Measurements from ENCODE around the gene ERC1.

The ERC1 gene

DNA sequence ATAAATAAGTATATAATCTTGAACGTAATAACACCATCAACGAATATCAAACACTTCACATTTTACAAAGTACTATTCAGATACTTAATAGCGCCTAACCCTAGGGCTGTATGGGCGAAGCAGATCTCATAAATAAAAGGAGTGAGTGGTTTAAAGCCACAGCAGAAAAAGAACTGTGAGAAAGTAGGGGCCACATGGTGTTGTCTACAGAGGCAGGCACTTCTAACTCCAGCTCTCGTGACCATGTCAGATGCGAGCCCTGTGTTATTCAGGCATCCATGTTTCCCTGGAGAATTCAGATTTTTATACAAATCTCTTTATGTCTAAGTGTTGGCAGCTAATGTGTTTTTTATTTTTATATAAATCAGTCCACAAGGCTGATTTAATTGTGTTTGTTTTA lies 391.1 kb downstream of the ERC1 start:
- DNase-seq (ENCODE audit: low read depth in 3 of 3): no peak

DNA sequence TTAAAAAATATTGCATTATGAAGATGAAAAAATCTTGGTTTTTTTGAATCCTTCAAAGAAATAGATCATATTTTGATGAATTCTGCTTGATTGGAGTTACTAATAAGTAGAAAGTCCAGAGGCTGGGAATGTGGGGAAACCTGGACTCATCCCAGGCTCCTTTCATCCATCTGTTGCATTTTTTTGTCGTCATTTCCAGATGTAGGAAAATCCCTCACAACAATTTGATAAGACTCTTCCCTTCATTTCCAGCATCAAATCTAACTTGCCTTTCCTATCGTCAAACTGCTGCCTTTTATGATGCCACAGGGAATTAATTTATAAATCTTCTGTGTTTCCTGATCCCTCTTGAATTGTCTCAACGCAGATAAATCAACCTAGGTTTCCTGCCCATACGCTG lies 391.8 kb downstream of the ERC1 start:
- DNase-seq (ENCODE audit: low read depth in 3 of 3): no peak

DNA sequence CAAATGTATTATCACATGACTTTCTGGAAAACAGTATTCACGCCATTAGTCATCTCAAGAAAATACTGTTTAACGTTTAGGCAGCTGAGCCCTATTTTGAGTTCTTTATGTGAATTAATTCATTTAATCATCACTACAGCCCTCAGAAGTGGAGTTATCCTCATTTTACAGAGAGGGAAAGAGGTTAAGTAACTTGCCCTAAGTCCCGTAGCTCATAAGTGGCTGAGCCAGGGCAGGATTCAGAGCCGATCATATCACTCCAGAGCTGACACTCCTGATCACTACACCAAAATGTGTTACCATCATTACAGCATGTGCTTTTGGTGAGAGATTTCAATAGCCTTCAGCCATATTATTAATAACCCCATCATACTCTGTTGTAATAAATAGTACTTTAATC lies 392.7 kb downstream of the ERC1 start:
- DNase-seq (ENCODE audit: low read depth in 3 of 3): no peak

DNA sequence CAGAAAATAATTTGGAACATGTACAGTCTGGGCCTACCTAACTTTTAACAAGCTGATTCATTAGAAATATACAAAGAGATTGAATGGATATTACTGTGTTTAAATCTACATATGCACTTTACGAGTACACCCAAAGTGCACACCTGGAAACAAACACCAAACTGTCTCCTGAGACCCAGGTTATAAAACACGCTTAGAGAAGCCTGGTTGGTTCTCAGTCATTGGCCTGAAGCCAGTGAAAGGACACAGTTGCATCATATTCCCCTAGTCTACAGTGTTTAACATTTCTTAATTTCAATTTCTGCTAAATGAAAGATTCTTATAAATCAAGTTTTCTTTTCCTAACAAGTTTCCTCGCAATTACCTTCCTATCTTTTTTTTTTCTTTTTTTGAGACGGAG lies 393.9 kb downstream of the ERC1 start:
- no peak for DNase-seq (ENCODE audit: low read depth in 3 of 3)

DNA sequence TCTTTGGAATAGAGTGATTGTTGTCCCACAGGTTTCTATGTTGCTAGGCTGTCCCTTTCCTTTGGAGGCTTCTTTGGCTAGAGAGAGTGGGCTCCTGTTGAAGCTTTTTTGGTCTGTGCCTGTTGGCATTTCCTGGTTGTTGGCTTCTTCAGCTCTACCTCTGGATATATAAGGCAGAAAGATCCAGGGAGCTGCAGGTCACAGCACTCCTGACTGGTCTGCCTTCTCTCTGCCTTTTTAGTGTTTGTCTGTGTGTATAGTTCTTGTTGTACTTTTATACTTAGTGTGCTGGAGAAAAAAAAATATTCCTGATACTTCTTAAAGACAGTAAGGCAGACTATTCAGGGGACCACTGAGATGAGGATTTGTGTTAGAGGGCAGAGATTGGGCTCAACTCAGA lies 400.7 kb downstream of the ERC1 start:
- DNase-seq (ENCODE audit: low read depth in 3 of 3): no peak

DNA sequence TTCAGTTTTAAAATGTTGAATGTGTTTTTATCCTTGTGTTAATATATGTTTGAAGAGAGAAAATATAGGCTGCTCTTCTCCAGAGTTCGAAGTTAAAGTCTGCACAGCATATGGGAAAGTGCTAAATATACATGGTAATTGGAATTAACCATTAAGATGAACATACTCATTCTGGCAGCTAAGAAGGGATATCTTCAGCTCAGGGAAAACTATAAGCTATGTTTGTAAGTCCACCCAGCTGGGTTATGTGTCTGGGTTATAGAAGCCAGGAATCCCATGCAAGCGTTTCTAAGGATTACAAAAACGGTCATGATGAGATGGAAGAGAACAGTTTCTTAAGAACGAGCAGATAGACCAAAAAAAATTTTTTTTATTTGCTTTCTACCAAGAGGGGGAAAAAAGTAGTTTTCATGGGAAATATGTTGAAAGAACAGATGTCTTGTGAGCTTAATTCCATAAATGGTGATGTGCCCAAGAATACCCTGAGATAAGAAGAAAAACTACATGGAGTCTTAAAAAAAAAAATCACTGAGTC lies 404.5 kb downstream of the ERC1 start:
- DNase-seq (ENCODE audit: low read depth in 3 of 3): no peak

DNA sequence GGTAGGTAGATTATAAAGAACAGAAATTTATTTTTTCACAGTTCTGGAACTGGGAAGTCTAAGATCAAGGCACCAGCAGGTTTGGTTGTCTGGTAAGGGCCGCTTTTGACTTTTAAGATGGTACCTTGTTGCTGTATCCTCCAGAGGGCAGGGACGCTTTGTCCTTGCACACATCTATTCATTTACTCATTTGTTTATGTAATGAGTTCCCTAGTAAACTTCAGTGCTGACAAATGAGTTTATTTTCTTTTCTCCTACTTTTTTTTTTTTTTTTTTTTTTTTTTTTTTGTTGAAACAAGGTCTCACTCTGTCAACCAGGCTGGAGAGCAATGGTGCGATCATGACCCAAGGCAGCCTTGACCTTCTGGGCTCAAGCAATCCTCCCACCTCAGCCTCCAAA lies 407.6 kb downstream of the ERC1 start:
- no peak for DNase-seq (ENCODE audit: low read depth in 3 of 3)

DNA sequence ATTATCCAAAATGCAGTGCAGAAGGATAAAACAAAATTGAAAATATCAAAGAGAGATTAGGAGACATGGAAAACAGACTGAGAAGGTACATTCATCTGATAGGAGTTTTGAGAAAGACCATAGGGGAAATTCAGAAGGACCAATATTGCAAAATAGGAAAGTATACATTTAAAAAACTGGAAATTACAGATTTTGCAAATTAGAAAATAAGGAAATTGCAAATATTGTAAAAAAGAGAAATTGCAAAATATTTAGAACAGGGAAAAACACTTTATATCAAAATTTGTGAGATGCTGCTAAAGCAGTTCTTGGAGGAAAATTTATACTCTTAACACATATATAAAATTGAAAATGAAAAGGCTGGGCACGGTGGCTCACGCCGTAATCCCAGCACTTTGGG lies 410.9 kb downstream of the ERC1 start:
- DNase-seq (ENCODE audit: low read depth in 3 of 3): no peak

DNA sequence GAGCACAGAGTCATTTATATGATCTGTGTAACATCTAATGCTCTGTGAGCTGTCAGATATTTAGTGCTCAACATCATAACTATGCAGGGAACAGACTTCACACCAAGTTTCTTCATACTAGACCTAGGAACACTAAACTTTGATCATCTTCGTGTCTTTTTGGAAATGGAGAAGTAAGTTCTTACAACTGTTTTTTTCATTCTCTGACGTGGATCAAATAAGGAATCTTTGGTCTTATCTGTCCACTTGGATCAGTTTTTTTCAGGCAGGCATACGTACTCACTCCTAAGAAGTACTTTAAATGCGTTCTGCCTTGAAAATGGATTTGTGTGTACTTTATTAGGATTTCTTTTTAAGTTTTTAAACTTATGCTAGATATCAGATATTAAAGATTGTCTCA lies 412.4 kb downstream of the ERC1 start:
- no peak for DNase-seq (ENCODE audit: low read depth in 3 of 3)

DNA sequence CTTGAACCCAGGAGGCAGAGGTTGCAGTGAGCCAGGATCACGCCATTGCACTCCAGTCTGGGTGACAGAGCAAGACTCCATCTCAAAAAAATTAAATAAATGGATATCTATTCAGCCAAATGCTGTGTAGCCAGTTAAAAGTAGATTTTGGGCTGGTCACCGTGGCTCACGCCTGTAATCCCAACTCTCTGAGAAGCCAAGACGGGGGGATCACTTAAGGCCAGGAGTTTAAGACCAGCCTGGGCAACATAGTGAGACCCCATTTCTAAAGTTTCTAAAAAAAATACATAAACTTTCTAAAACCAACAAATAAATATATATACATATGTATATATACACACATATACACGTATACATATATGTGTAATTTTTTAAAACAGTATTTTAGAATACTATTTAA lies 414.6 kb downstream of the ERC1 start:
- no peak for DNase-seq (ENCODE audit: low read depth in 3 of 3)

DNA sequence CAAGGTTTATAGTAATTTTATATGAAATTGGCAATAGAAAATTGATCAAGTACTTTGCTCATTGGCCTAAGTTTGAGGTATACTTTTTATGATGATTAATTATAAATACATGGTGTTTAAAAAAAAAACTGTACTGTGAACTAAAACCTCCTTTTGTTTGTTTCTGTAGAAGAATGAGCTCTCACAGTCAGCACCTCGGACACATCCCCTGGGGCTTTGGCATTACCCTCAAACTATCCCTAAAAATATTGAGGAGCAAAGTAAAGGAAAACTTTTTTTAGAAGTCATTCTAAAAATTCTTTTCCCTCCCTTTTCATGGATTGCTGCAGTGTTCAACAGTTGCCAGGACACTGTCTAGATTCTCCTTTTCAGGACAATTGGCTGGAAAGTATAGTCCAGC lies 419.8 kb downstream of the ERC1 start:
- no peak for DNase-seq (ENCODE audit: low read depth in 3 of 3)

DNA sequence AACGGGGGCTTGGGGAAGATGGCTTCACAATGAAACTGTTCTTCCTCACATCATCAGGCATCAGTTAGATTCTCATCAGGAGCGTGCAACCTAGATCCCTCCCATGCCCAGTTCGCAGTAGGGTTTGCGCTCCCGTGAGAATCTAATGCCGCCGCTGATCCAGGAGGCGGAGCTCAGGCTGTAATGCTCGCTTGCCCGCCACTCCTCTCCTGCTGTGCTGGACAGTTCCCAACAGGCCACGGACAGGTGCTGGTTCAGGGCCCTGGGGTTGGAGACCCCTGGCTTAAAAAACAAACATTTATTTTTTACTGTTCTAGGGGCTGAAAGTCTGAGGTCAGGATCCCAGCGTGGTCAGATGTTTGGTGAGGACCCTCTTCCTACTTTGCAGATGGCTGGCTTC lies 422.9 kb downstream of the ERC1 start:
- no peak for DNase-seq (ENCODE audit: low read depth in 3 of 3)

DNA sequence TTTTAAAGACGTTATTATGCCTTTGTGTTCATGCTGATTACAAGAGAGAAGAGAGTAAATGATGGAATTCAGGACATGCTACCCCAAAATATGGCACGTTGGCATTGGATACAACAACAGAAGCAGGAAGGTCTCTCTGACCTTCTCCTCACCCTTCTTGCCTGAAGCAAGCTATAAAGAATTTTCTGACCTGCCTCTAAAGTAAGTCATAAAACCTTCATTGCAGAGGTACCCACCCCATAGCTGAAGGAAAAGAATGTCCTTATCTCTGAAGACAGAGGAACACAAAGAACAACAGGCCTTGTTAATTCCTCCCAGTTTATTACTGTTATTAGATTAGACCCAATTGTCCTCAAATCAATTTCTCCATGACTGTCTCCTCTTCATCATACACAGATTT lies 427.1 kb downstream of the ERC1 start:
- DNase-seq (ENCODE audit: low read depth in 3 of 3): no peak

DNA sequence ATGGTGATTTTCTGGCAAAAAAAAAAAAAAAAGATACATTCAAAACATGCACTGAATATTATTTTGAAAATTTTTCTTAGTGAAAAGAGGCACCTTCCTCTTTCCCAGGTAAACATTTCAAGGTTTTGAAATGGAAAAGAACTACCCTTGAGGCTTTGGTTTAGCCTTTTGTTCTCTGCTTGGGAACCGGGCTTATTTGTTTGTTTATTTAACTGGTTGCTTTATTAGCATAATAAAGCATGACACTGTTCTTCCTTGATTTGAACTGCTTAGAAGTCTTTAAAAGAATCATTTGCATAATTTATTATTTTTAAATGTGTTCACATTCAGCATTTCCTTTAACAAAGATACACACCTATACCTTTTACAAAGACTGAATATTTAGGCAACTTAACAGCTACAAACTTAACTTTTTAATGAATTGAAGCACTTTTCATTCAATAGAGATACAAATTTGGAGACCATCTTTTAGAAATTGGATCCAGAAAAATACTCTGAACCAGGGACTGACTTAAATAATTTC lies 428.9 kb downstream of the ERC1 start:
- DNase-seq (ENCODE audit: low read depth in 3 of 3): no peak

DNA sequence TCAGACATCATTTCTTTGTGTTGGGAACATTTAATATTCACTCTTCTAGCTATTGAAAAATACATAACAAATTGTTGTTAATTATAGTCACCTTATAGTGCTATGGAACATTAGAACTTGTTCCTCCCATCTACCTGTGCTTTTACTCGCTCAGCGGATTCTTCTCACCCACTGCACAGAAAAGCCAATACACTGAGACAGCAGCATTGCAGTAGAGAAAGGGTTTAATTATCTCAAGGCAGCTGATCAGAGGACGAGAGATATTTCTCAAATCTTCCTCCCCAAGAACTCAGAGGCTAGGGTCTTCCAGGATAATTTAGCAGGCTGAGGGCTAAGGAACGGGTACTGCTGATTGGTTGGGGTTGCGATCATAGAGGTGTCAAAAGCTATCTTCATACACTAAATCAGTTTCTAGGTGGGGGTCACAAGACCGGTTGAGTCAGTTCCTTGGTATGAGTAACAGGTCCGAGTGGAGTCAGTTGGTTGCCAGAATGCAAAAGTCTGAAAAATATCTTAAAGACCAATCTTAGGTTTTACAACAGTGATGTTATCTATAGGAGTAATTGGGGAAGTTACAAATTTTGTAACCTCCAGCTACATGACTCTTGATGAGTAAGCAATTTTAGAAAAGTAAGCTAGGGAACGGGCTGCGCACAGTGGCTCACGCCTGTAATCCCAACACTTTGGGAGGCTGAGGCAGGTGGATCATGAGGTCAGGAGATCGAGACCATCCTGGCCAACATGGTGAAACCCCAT lies 430.2 kb downstream of the ERC1 start:
- no peak for DNase-seq (ENCODE audit: low read depth in 3 of 3)

DNA sequence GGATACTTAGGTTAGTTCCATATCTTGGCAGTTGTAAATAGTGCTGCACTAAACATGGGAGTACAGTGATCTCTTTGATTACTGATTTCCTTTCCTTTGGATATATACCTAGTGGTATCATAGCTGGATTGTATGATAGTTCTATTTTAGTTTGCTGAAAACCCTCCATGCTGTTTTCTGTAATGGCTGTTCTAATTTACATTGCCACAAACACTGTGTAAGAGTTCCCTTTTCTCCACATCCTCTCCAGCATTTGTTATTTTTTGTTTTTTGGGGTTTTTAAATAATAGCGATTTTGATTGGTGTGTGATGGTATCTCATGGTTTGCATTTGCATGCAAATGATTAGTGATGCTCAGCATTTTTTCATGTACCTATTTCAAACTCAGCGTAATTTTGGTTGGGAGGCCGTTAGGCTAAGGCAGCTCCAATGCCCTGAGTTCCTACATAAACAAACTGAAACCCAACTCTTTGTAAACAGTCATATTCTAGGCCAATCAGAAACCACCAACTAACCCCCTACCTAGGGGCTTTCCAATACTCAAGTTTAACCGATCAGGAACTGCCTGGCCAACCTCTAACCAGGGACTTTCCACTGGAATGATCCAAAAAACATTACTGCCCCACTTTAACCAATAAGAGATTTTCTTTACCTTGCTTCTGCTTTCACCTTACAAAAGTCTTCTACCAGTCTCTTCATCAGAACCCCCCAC lies 431.7 kb downstream of the ERC1 start:
- DNase-seq (ENCODE audit: low read depth in 3 of 3): no peak

DNA sequence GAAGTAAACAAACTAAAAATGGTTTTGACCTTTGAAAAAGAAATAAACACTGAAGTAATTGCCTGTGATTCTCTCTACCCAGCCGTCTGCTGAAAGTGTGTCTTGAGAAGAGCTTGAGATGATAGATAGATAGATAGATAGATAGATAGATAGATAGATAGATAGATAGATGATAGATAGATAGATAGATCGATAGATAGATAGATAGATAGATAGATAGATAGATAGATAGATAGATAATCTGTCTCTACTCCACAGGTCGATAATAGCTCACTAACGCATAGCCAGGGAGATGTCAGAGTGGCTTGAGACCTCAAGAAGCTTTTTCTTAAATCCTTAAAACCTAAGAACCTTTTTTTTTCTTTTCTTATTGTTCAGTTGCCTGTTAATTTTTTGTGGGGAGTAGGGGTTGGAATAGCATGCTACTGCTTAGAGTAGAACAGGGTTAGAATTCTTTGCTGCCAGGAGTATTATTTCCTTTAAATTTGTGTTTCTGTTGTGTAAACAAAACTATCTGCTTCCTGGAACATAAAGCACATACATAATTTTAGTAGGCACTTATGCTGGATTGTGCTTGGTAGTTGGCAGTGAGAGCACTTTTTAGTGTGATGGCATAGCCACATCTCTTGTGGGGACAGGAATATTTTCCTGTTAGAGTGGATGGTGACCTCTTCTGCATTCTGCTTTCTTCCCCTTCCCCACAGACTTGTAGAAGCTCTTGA lies 433.8 kb downstream of the ERC1 start:
- DNase-seq (ENCODE audit: low read depth in 3 of 3): no peak

DNA sequence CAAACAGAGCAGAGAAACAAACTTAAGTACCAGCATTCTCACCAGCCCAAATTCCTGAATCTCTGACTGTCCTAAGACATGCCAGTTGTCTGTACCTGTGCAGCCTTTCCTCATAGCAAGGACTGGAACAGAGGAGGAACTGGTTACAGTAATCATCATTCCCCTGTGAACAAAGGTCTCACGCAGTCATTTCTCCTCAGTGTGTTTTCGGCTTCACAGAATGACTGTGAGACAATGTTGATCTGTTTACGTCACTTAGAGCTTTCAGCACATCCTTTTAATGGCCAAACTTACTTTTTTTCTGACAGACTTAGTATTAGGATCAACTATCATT lies 434.3 kb downstream of the ERC1 start:
- no peak for DNase-seq (ENCODE audit: low read depth in 3 of 3)

DNA sequence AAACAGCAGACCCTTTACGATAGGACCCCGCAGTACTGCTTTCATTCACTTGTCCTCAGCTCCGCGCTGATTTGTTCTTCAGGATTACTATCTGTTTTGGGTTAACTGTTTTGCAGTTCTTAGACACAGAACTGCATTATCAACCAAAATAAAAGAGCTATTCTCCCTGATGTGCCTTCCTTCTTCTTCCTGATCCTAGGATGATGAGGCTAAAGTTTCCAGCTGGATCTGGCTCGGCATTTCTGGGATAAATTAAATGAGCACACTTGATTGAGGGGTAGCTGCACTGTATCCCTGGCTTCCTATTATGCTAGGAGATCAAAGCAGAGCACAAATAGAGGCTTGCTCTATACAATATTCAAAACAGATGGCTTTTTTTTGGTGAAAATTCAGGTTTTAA lies 437.6 kb downstream of the ERC1 start:
- DNase-seq (ENCODE audit: low read depth in 3 of 3): no peak

DNA sequence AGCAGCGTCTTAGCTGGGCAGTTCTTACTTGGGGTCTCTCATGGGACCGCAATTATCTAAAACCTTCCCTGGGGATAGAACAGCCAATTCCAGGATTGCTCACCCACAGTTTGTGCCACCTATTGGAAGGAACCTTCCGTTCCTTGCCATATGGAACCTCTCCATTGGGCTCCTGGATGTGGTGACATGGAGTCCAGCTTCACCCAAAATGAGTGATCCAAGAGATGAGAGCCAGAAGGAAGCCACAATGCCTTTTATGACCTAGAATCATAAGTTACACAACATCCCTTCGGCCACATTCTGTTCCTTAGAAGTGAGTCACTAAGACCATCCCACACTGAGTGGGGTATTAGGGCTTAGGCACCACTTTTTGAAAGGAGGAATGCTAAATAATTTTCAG lies 439.0 kb downstream of the ERC1 start:
- DNase-seq (ENCODE audit: low read depth in 3 of 3): no peak

DNA sequence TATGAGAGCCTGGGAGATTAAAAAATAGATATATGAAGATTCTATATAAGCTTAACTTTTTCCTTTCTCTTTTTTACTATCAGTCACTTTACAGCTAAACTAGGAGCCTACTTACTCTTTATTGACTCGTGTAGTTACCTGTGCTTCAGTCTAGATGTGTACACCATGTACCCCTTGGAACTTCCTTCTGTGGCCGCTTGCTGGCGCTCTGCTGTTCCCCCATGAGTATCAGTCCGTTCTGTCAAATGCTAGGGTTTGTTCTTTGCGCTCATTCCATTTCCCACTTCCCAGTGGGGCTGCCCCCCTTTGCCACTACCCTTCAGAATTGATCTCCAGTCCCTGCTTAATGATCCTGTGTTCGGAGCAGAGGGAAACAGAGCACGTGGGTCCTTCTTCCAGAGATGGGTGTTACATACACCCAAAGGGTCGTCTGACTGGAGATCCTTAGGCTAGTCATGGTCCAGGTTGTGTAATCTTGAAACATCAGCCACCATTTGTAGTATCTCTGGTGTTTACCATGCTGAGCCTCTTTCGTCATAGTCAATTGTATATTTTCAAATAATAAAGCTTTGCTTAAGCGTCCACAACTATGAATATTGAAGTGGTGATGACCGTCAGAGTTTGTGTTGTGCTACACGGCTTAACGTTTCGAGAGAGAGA lies 443.4 kb downstream of the ERC1 start:
- no peak for DNase-seq (ENCODE audit: low read depth in 3 of 3)

DNA sequence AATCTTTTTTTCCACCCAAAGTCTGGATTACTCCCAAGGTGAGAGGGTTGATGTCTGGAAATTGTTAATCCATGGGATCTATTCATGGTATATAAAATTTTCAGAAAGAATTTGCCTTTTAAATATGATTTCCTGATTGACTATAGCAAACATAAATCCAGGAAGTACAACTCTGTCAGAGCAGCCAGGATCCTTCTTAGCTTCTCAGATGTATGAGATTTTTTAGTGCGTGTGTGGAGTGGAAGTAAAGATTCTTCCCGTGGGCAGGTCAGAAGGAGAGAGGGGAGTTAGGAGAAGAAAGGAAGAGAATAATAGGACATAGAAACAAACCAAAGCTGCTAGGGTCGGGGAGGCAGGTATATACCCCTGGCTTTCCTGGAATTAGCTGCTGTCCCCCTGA lies 444.0 kb downstream of the ERC1 start:
- DNase-seq (ENCODE audit: low read depth in 3 of 3): no peak
